ENCODE data around the gene COL9A3.
A peak's percentile ranks its signal among the peaks of the same experiment; 100 is the strongest.

Gene COL9A3

GRCh38 chr20:62816884-62817873 lies at the start of gene COL9A3:
Gene COL9A3, plus strand, starts transcription at chr20:62817050. Its CDS starts 15 bp downstream, at chr20:62817065.
- DNase-seq = no peak

- no peak for DNase-seq
These were observed 48.7 kb upstream of the COL9A3 start for GRCh38 chr20:62768234-62768546.

- no peak for DNase-seq
These were observed 48.1 kb upstream of the COL9A3 start for GRCh38 chr20:62768551-62769287.

- no peak for DNase-seq
These were observed 47.3 kb upstream of the COL9A3 start for GRCh38 chr20:62769346-62770071.

GRCh38 chr20:62770111-62770910 lies 46.5 kb upstream of the COL9A3 start:
- DNase-seq = no peak

- DNase-seq = no peak
These were observed 45.9 kb upstream of the COL9A3 start for GRCh38 chr20:62770916-62771315.

GRCh38 chr20:62771396-62772102 lies 45.3 kb upstream of the COL9A3 start:
- no peak for DNase-seq

GRCh38 chr20:62772103-62772611 lies 44.7 kb upstream of the COL9A3 start:
- DNase-seq = no peak

- DNase-seq = no peak
These were observed 44.2 kb upstream of the COL9A3 start for GRCh38 chr20:62772619-62772989.

GRCh38 chr20:62772990-62773844 lies 43.6 kb upstream of the COL9A3 start:
- DNase-seq = no peak

GRCh38 chr20:62773845-62774714 lies 42.8 kb upstream of the COL9A3 start:
- peak; percentile 87 for DNase-seq

- DNase-seq = peak; percentile 78
These were observed 42.1 kb upstream of the COL9A3 start for GRCh38 chr20:62774762-62775161.

- DNase-seq = no peak
These were observed 41.6 kb upstream of the COL9A3 start for GRCh38 chr20:62775206-62775605.

- no peak for DNase-seq
These were observed 40.7 kb upstream of the COL9A3 start for GRCh38 chr20:62776035-62776691.

- DNase-seq = peak; percentile 91
These were observed 39.9 kb upstream of the COL9A3 start for GRCh38 chr20:62776692-62777527.

- DNase-seq = no peak
These were observed 39.4 kb upstream of the COL9A3 start for GRCh38 chr20:62777528-62777830.

- DNase-seq = no peak
These were observed 38.8 kb upstream of the COL9A3 start for GRCh38 chr20:62778058-62778457.
